Endothelial cell of umbilical vein (primary cell): Measurements from ENCODE around the gene ERMAP. TPM values are rescaled to one million over a fixed set of nuclear protein-coding genes. Genes with fewer than 3 reads are reported as not detected.

Experiments used
- BruUV-seq: library from RNA; stranded (reverse); fragments of 400-500 nt; replicated peaks from 2 replicates; lab custom pipeline; 2021; lab: Mats Ljungman, UMichigan
- CTCF ChIA-PET: fragments of 300-600, 350-600 bp; sonication (Branson Sonifier 250); formaldehyde crosslinking; loops from one replicate; lab custom pipeline; 2021; ENCODE audit warnings: antibody characterized with exemption, inconsistent platforms; lab: Charles Lee
- POLR2A ChIA-PET: fragments of 300-600, 350-600 bp; sonication (Branson Sonifier 250); formaldehyde crosslinking; loops from one replicate; lab custom pipeline; 2021; ENCODE audit warnings: antibody characterized with exemption, inconsistent platforms; lab: Charles Lee
- DNase-seq: peaks from one replicate; pipeline ENCODE4 v3.0.0-alpha.2; 2011; ENCODE audit warnings: low read depth, low spot score
- FAIRE-seq: peaks from 2 replicates; lab custom pipeline; 2011; peaks lifted over from hg19 to GRCh38; lab: Jason Lieb, UNC
- H2AFZ ChIP-seq: 2 replicates; pipeline ENCODE4 v1.6.0; 2012; ENCODE audit warnings: low read depth, low read length, control low read depth, inconsistent platforms
- H3K27ac ChIP-seq: 2 replicates; pipeline ENCODE4 v1.5.1; 2011; ENCODE audit warnings: low read depth, mild to moderate bottlenecking, control low read depth, low read length, moderate library complexity; ENCODE audit not compliant: insufficient read depth
- H3K27me3 ChIP-seq, 2 experiments: 2 replicates each; pipeline versions ENCODE4 v1.6.0 to v1.6.1; 2011; ENCODE audit warnings: low read length in 2 of 2, mixed read lengths in 1 of 2; ENCODE audit not compliant: control insufficient read depth in 2 of 2, insufficient read depth in 2 of 2
- H3K36me3 ChIP-seq, 2 experiments: 2 replicates in 1 of 2; 3 replicates in 1 of 2; pipeline ENCODE4 v1.5.1; 2011; ENCODE audit warnings: low read length in 2 of 2, mild to moderate bottlenecking in 1 of 2, moderate library complexity in 1 of 2; ENCODE audit not compliant: control insufficient read depth in 2 of 2, insufficient read depth in 2 of 2; ENCODE audit errors: extremely low read depth in 1 of 2
- H3K4me1 ChIP-seq: 3 replicates; pipeline ENCODE4 v1.5.1; 2011; ENCODE audit warnings: mild to moderate bottlenecking, low read length; ENCODE audit not compliant: control insufficient read depth, insufficient read depth; ENCODE audit errors: extremely low read depth
- H3K4me2 ChIP-seq: 2 replicates; pipeline ENCODE4 v1.6.1; 2011; ENCODE audit warnings: low read length, control low read depth, mixed read lengths; ENCODE audit not compliant: insufficient read depth
- H3K4me3 ChIP-seq, 3 experiments: fragments of 200-600 bp in 1 of 3; sonication (generic), shearing (Covaris generic) in 1 of 3; replicated peaks in 1 of 3; 2 replicates each; pipeline ENCODE4 v1.5.1; 2011 to 2016; ENCODE audit warnings: control low read depth in 3 of 3, low read length in 3 of 3, mild to moderate bottlenecking in 2 of 3, inconsistent platforms in 1 of 3, low read depth in 1 of 3, moderate library complexity in 1 of 3; ENCODE audit not compliant: insufficient read depth in 1 of 3
- H3K79me2 ChIP-seq: 2 replicates; pipeline ENCODE4 v1.6.0; 2012; ENCODE audit warnings: low read length, inconsistent platforms; ENCODE audit not compliant: control insufficient read depth, insufficient read depth
- H3K9ac ChIP-seq: replicated peaks from 2 replicates; pipeline ENCODE3; 2011; ENCODE audit warnings: low read length, control low read depth; ENCODE audit not compliant: insufficient read depth; ENCODE audit errors: extremely low read depth
- H3K9me1 ChIP-seq: replicated peaks from 3 replicates; pipeline ENCODE4 v1.6.0; 2011; ENCODE audit warnings: mild to moderate bottlenecking, low read length; ENCODE audit not compliant: control insufficient read depth, insufficient read depth; ENCODE audit errors: extremely low read depth
- H3K9me3 ChIP-seq: replicated peaks from 2 replicates; pipeline ENCODE4 v1.5.1; 2012; ENCODE audit warnings: low read length, inconsistent platforms; ENCODE audit not compliant: control insufficient read depth, insufficient read depth
- H4K20me1 ChIP-seq: replicated peaks from 2 replicates; pipeline ENCODE3; 2011; ENCODE audit warnings: mild to moderate bottlenecking, low read length; ENCODE audit not compliant: control insufficient read depth, insufficient read depth; ENCODE audit errors: extremely low read depth
- EZH2 ChIP-seq: IDR thresholded peaks from 2 replicates; pipeline ENCODE4 v1.6.1; 2012; ENCODE audit warnings: borderline replicate concordance, low read depth, mild to moderate bottlenecking, moderate library complexity, low read length, inconsistent platforms; ENCODE audit not compliant: severe bottlenecking
- FOS ChIP-seq: IDR thresholded peaks from 2 replicates; pipeline ENCODE4 v1.6.1; 2011; ENCODE audit warnings: mild to moderate bottlenecking, low read length, moderate library complexity, borderline replicate concordance; ENCODE audit not compliant: insufficient read depth
- GATA2 ChIP-seq: IDR thresholded peaks from 2 replicates; pipeline ENCODE4 v1.7.0; 2011; ENCODE audit warnings: low read depth, mild to moderate bottlenecking, moderate library complexity, mixed read lengths, low read length; ENCODE audit not compliant: insufficient read length, insufficient read depth
- JUN ChIP-seq: IDR thresholded peaks from 2 replicates; pipeline ENCODE4 v1.6.1; 2011; ENCODE audit warnings: borderline replicate concordance, low read depth; ENCODE audit not compliant: insufficient read length, insufficient read depth
- MYC ChIP-seq: IDR thresholded peaks from one replicate; pipeline ENCODE4 v1.6.1; 2011; ENCODE audit warnings: mild to moderate bottlenecking, low read depth, low read length
- POLR2A ChIP-seq: IDR thresholded peaks from 2 replicates; pipeline ENCODE4 v1.6.1; 2012; ENCODE audit warnings: low read depth, mild to moderate bottlenecking, control low read depth, low read length
- POLR2AphosphoS5 ChIP-seq: IDR thresholded peaks from 2 replicates; pipeline ENCODE4 v1.6.1; 2012; ENCODE audit warnings: low read depth, mild to moderate bottlenecking, control low read depth, low read length, moderate library complexity; ENCODE audit not compliant: insufficient read depth
- dilution Hi-C: fragments of 300-500 bp; cut with MboI; formaldehyde crosslinking; loops from one replicate; pipeline ENCODE4 v1.15.0; 2019; ENCODE audit warnings: low sequenced_read_pairs; ENCODE audit not compliant: extremely low pct_ligation_motif_present
- intact Hi-C: fragments of 100-400 bp; cut with micrococcal nuclease; formaldehyde crosslinking; loops from one replicate; pipeline ENCODE4 v1.10.0; 2022
- polyA plus RNA-seq, 4 experiments: library from polyadenylated mRNA; depleted of rRNA in 3 of 4; stranded (reverse) in 3 of 4; unstranded in 1 of 4; fragments of >200 nt; gene quantifications; 2 replicates each; pipeline versions ENCODE4 v1.2.1 to v1.2.3, GENCODE V29; 2011 to 2012; ENCODE audit warnings: missing spikeins in 1 of 4
- total RNA-seq: library from RNA; stranded (reverse); gene quantifications from 2 replicates; pipeline ENCODE4 v1.2.3, GENCODE V29; 2021
- TF ChIP-seq, protein P1 (sequence below), 2 donors: IDR thresholded peaks; 1 replicate in 1 of 2; 2 replicates in 1 of 2; pipeline ENCODE4 v1.5.1; 2011; ENCODE audit warnings: low read length in 2 of 2, mild to moderate bottlenecking in 2 of 2, moderate library complexity in 2 of 2, control low read depth in 1 of 2, inconsistent platforms in 1 of 2, low read depth in 1 of 2; ENCODE audit not compliant: insufficient read depth in 1 of 2; ENCODE audit errors: extremely low read depth in 1 of 2
- TF ChIP-seq, protein P2 (sequence below): IDR thresholded peaks from 2 replicates; pipeline ENCODE4 v1.6.1; 2011; ENCODE audit not compliant: insufficient read depth, insufficient read length

The ERMAP gene
- total and polyA plus RNA-seq, 2 donors (not counting 3 experiments of a cell fraction or from before 2014, with no cell fraction given) = 7.8 to 8.6 TPM

DNA sequence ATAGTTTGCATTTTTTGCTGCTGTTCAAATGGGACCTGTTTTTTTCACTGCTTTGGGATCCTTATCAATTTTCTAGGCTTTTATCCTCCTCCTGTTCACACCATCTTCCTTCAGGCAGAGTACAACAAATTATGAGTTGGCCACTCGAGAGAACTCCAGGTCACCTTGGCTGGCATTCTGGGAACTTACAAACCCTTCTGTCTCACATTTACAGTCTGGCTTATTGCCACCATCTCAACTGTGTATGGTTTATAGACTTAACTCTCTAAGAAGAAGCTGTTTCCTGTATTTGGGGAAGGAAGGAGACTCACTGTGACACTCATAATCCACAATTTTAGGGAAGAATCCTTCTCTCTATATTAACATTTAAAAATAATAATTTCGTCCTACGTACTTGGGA is 24.1 kb downstream of the ERMAP start:
- no peaks in the 10 kb centered on the region for H3K27me3 ChIP-seq
- H2AFZ ChIP-seq = no peak overlapping the region
- H3K9me1 ChIP-seq = no peaks in the 10 kb centered on the region
- DNase-seq (no peak), FAIRE-seq (no peak)
- intact Hi-C loops = no loop called here
- H3K79me2 ChIP-seq = no peaks in the 10 kb centered on the region
- dilution Hi-C loops = no loop called here
- CTCF ChIA-PET = no interaction called here
- H3K9me3 ChIP-seq = no peaks in the 10 kb centered on the region
- peaks cover 6% of the 10 kb centered on the region for H3K4me1 ChIP-seq
- no peak overlapping the region for H3K4me3 ChIP-seq
- POLR2A ChIA-PET = no interaction called here
- no TSS peak for BruUV-seq
- H3K4me2 ChIP-seq = no peak overlapping the region
- no peak overlapping the region for H3K27ac ChIP-seq
- no peaks in the 10 kb centered on the region for H3K36me3 ChIP-seq
- no peaks in the 10 kb centered on the region for H4K20me1 ChIP-seq
- TF ChIP-seq, protein P1, sequence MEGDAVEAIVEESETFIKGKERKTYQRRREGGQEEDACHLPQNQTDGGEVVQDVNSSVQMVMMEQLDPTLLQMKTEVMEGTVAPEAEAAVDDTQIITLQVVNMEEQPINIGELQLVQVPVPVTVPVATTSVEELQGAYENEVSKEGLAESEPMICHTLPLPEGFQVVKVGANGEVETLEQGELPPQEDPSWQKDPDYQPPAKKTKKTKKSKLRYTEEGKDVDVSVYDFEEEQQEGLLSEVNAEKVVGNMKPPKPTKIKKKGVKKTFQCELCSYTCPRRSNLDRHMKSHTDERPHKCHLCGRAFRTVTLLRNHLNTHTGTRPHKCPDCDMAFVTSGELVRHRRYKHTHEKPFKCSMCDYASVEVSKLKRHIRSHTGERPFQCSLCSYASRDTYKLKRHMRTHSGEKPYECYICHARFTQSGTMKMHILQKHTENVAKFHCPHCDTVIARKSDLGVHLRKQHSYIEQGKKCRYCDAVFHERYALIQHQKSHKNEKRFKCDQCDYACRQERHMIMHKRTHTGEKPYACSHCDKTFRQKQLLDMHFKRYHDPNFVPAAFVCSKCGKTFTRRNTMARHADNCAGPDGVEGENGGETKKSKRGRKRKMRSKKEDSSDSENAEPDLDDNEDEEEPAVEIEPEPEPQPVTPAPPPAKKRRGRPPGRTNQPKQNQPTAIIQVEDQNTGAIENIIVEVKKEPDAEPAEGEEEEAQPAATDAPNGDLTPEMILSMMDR (IDR thresholded peaks at IDR 0.05; ENCODE audit: extremely low read depth in 1 of 2, insufficient read depth in 1 of 2, low read depth in 1 of 2, low read length in 2 of 2) = no peak
- TF ChIP-seq, protein P2, sequence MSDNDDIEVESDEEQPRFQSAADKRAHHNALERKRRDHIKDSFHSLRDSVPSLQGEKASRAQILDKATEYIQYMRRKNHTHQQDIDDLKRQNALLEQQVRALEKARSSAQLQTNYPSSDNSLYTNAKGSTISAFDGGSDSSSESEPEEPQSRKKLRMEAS = no peak
- TF ChIP-seq FOS (no peak), MYC (no peak), EZH2 (no peak), POLR2A (no peak), GATA2 (no peak), JUN (no peak), POLR2AphosphoS5 (no peak)
- no peak overlapping the region for H3K9ac ChIP-seq
